ENCODE data around the gene DYNC2H1.

The DYNC2H1 gene

DNA sequence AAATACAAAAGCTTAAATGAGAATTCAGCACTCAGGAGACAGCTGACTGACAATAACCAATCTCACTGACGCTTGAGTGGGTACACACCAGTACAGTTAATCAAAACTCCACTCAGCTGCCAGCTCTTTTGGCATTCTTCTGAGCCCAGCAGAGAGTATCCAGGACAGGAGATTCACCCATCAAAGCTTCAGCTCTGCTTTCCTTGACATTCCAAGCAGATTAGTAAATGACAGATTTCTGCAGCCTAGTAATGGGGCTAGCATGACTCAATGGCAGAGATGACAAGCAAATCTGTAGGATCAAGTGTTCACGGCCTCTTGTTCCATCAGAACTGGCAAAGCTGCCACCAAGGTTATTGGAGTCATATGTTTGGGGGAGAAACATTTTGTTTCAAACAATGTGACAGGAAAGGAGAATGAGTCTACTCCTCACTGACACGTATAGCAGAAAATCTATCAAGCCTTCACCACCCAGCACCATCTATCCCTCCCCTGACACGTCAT, 420.0 kb downstream of the DYNC2H1 start:
- peak; percentile 47 for DNase-seq (ENCODE audit: low read depth, low spot score)
